SK-N-SH treated with all-trans-retinoic acid at 6 μM for 48 hours (cell line): ENCODE measurements around the gene GDI2.

Experiments used
- ATAC-seq: fragments of 200-7000 bp; cut with Tn5 transposase; 3 replicates; pipeline ENCODE4 v1.9.1; 2020; ENCODE audit warnings: mild to moderate bottlenecking, moderate library complexity
- ARNTL ChIP-seq: fragments of 450-650 bp; formaldehyde crosslinking; IDR thresholded peaks from 2 replicates; pipeline ENCODE4 v1.5.0; 2020; ENCODE audit warnings: low read depth, mild to moderate bottlenecking, moderate library complexity, borderline replicate concordance
- BACH2 ChIP-seq: fragments of 250-450 bp; sonication (Bioruptor Pico); IDR thresholded peaks from 2 replicates; pipeline ENCODE4 v1.9.0; 2021; ENCODE audit warnings: mild to moderate bottlenecking, borderline replicate concordance
- CSDC2 ChIP-seq: fragments of 250-450 bp; sonication (Bioruptor Pico); IDR thresholded peaks from 2 replicates; pipeline ENCODE4 v1.5.0; 2020; ENCODE audit warnings: mild to moderate bottlenecking, moderate library complexity
- CSRNP3 ChIP-seq: fragments of 250-450 bp; sonication (Bioruptor Pico); IDR thresholded peaks from 2 replicates; pipeline ENCODE4 v1.5.1; 2021; ENCODE audit warnings: mild to moderate bottlenecking, moderate library complexity
- ESRRG ChIP-seq: fragments of 250-450 bp; sonication (Bioruptor Pico); IDR thresholded peaks from 2 replicates; pipeline ENCODE4 v1.6.1; 2021; ENCODE audit warnings: mild to moderate bottlenecking
- GLIS3 ChIP-seq: fragments of 250-450 bp; sonication (Bioruptor Pico); IDR thresholded peaks from 2 replicates; pipeline ENCODE4 v1.5.0; 2020; ENCODE audit warnings: mild to moderate bottlenecking, moderate library complexity
- OSR1 ChIP-seq: fragments of 250-450 bp; sonication (Bioruptor Pico); IDR thresholded peaks from 2 replicates; pipeline ENCODE4 v1.8.0; 2022; ENCODE audit warnings: moderate library complexity, mild to moderate bottlenecking, inconsistent platforms
- PATZ1 ChIP-seq: fragments of 250-450 bp; sonication (Bioruptor Pico); IDR thresholded peaks from 2 replicates; pipeline ENCODE4 v1.8.0; 2020; ENCODE audit warnings: mild to moderate bottlenecking, moderate library complexity, borderline replicate concordance
- PPARA ChIP-seq: fragments of 250-450 bp; sonication (Bioruptor Pico); IDR thresholded peaks from 2 replicates; pipeline ENCODE4 v1.5.0; 2020; ENCODE audit warnings: mild to moderate bottlenecking, borderline replicate concordance
- RARB ChIP-seq: fragments of 250-450 bp; sonication (Bioruptor Pico); IDR thresholded peaks from 2 replicates; pipeline ENCODE4 v1.8.0; 2021; ENCODE audit warnings: mild to moderate bottlenecking, moderate library complexity
- SNAI2 ChIP-seq: fragments of 250-450 bp; sonication (Bioruptor Pico); IDR thresholded peaks from 2 replicates; pipeline ENCODE4 v1.5.0; 2020; ENCODE audit warnings: mild to moderate bottlenecking, moderate library complexity
- TCF4 ChIP-seq: fragments of 250-450 bp; sonication (Bioruptor Pico); IDR thresholded peaks from 2 replicates; pipeline ENCODE4 v1.8.0; 2021; ENCODE audit warnings: mild to moderate bottlenecking, moderate library complexity, borderline replicate concordance
- TOX ChIP-seq: fragments of 250-450 bp; sonication (Bioruptor Pico); IDR thresholded peaks from 2 replicates; pipeline ENCODE4 v1.8.0; 2021; ENCODE audit warnings: mild to moderate bottlenecking, moderate library complexity, borderline replicate concordance
- TSHZ2 ChIP-seq: fragments of 250-450 bp; sonication (Bioruptor Pico); IDR thresholded peaks from 2 replicates; pipeline ENCODE4 v1.5.0; 2020; ENCODE audit warnings: mild to moderate bottlenecking, moderate library complexity
- ZC3H10 ChIP-seq: fragments of 250-450 bp; sonication (Bioruptor Pico); IDR thresholded peaks from 2 replicates; pipeline ENCODE4 v1.5.1; 2021; ENCODE audit warnings: mild to moderate bottlenecking, moderate library complexity
- ZFP3 ChIP-seq: fragments of 250-450 bp; sonication (Bioruptor Pico); IDR thresholded peaks from 2 replicates; pipeline ENCODE4 v1.5.0; 2020; ENCODE audit warnings: mild to moderate bottlenecking, moderate library complexity
- ZFP30 ChIP-seq: fragments of 450-650 bp; formaldehyde crosslinking; IDR thresholded peaks from 2 replicates; pipeline ENCODE4 v1.5.0; 2022; ENCODE audit warnings: mild to moderate bottlenecking, moderate library complexity
- ZNF565 ChIP-seq: fragments of 450-650 bp; formaldehyde crosslinking; conservative IDR thresholded peaks from 2 replicates; pipeline ENCODE4 v1.5.0; 2020; ENCODE audit warnings: low read depth, mild to moderate bottlenecking, moderate library complexity
- ZNF70 ChIP-seq: fragments of 450-650 bp; formaldehyde crosslinking; IDR thresholded peaks from 2 replicates; pipeline ENCODE4 v1.5.0; 2020; ENCODE audit warnings: mild to moderate bottlenecking, moderate library complexity
- ZNF8 ChIP-seq: fragments of 450-650 bp; formaldehyde crosslinking; IDR thresholded peaks from 2 replicates; pipeline ENCODE4 v1.5.0; 2020; ENCODE audit warnings: mild to moderate bottlenecking, moderate library complexity
- TF ChIP-seq, protein P1 (sequence below): fragments of 250-450 bp; sonication (Bioruptor Pico); IDR thresholded peaks from 2 replicates; pipeline ENCODE4 v1.8.0; 2021; ENCODE audit warnings: low read depth, mild to moderate bottlenecking, moderate library complexity, borderline replicate concordance

The GDI2 gene

DNA sequence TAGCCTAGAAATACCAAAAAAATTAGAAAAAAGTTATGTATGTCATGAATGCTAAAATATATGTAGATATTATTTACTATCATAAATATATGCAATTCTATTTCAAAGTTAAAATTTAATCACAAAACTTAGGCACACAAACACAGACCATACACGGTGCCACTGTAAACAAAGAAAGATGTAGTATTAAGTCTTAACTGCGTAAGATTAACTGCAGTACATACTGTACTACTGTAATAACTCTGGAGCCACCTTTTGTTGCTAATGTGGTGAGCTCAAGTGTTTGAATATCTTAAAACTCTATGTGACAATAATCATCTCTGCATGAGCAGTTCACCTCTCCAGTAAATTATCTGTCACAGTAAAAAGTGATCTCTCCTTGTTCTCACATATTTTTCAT is 23.6 kb downstream of the GDI2 start:
- no peak for TF ChIP-seq OSR1 (CRISPR knock-in tag)
- no peak for TF ChIP-seq TOX (CRISPR knock-in tag)
- TF ChIP-seq CSDC2 (CRISPR knock-in tag) = no peak
- no peak for TF ChIP-seq ZNF8 (CRISPR knock-in tag)
- no peak for TF ChIP-seq SNAI2 (CRISPR knock-in tag)
- TF ChIP-seq, protein P1, sequence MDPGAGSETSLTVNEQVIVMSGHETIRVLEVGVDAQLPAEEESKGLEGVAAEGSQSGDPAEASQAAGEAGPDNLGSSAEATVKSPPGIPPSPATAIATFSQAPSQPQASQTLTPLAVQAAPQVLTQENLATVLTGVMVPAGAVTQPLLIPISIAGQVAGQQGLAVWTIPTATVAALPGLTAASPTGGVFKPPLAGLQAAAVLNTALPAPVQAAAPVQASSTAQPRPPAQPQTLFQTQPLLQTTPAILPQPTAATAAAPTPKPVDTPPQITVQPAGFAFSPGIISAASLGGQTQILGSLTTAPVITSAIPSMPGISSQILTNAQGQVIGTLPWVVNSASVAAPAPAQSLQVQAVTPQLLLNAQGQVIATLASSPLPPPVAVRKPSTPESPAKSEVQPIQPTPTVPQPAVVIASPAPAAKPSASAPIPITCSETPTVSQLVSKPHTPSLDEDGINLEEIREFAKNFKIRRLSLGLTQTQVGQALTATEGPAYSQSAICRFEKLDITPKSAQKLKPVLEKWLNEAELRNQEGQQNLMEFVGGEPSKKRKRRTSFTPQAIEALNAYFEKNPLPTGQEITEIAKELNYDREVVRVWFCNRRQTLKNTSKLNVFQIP (CRISPR knock-in tag) = no peak
- no peak for TF ChIP-seq CSRNP3 (CRISPR knock-in tag)
- TF ChIP-seq ZFP30 (CRISPR knock-in tag) = no peak
- TF ChIP-seq ZNF70 (CRISPR knock-in tag) = no peak
- no peak for TF ChIP-seq RARB (CRISPR knock-in tag)
- TF ChIP-seq ZFP3 = no peak
- TF ChIP-seq PPARA = no peak
- TF ChIP-seq TCF4 = no peak
- TF ChIP-seq ARNTL (CRISPR knock-in tag) = no peak
- no peak for TF ChIP-seq ZNF565 (CRISPR knock-in tag)
- no peak for TF ChIP-seq ESRRG (CRISPR knock-in tag)
- no peak for TF ChIP-seq TSHZ2 (CRISPR knock-in tag)
- no peak for TF ChIP-seq ZC3H10 (CRISPR knock-in tag)
- no peak for TF ChIP-seq BACH2 (CRISPR knock-in tag)
- no peak for ATAC-seq

GRCh38 chr10:5788969-5789368 is 24.3 kb downstream of the GDI2 start:
- TF ChIP-seq ZFP30 (CRISPR knock-in tag) = no peak
- no peak for TF ChIP-seq TSHZ2 (CRISPR knock-in tag)
- TF ChIP-seq PATZ1 (CRISPR knock-in tag) = no peak
- no peak for TF ChIP-seq CSRNP3 (CRISPR knock-in tag)
- TF ChIP-seq GLIS3 (CRISPR knock-in tag) = no peak
- TF ChIP-seq, all 23 proteins: peak for 0

More at GRCh38 chr10:5788969-5789368, 24.3 kb downstream of the GDI2 start:
- no peak for ATAC-seq
